Measurements from ENCODE around the gene PODXL2. TPM values are rescaled to one million over a fixed set of nuclear protein-coding genes. Genes with fewer than 3 reads are reported as not detected.
"Not testable (repeated sequence)": the region's sequence is repeated elsewhere in the genome, so short reads cannot be mapped to it uniquely, and the experiment has no call there.

The PODXL2 gene
- total RNA-seq, 1 experiment from 2014 or later, result 5.9 TPM

- not testable (repeated sequence) for DNase-seq (ENCODE audit: low read depth)
These were observed 26.0 kb downstream of the PODXL2 start for GRCh38 chr3:127654993-127655392.

GRCh38 chr3:127655641-127656040 lies 26.7 kb downstream of the PODXL2 start:
- peak; percentile 84 for DNase-seq (ENCODE audit: low read depth)

GRCh38 chr3:127656906-127657305 lies 27.9 kb downstream of the PODXL2 start:
- no peak for DNase-seq (ENCODE audit: low read depth)

- DNase-seq (ENCODE audit: low read depth), result no peak
These were observed 29.2 kb downstream of the PODXL2 start for GRCh38 chr3:127658234-127658633.

- DNase-seq (ENCODE audit: low read depth), result no peak
These were observed 31.8 kb downstream of the PODXL2 start for GRCh38 chr3:127660621-127661251.

GRCh38 chr3:127661600-127661999 lies 32.6 kb downstream of the PODXL2 start:
- DNase-seq (ENCODE audit: low read depth), result no peak

GRCh38 chr3:127662001-127662469 lies 33.0 kb downstream of the PODXL2 start:
- DNase-seq (ENCODE audit: low read depth), result no peak

- no peak for DNase-seq (ENCODE audit: low read depth)
These were observed 34.2 kb downstream of the PODXL2 start for GRCh38 chr3:127663151-127663550.

GRCh38 chr3:127665165-127665564 lies 36.2 kb downstream of the PODXL2 start:
- DNase-seq (ENCODE audit: low read depth), result no peak

GRCh38 chr3:127665586-127665985 lies 36.6 kb downstream of the PODXL2 start:
- DNase-seq (ENCODE audit: low read depth), result peak; percentile 85

- no peak for DNase-seq (ENCODE audit: low read depth)
These were observed 37.7 kb downstream of the PODXL2 start for GRCh38 chr3:127666676-127667075.

- DNase-seq (ENCODE audit: low read depth), result no peak
These were observed 38.2 kb downstream of the PODXL2 start for GRCh38 chr3:127667119-127667681.

GRCh38 chr3:127668906-127669305 lies 39.9 kb downstream of the PODXL2 start:
- no peak for DNase-seq (ENCODE audit: low read depth)

GRCh38 chr3:127669541-127670228 lies 40.7 kb downstream of the PODXL2 start:
- DNase-seq (ENCODE audit: low read depth), result no peak

GRCh38 chr3:127670229-127670559 lies 41.2 kb downstream of the PODXL2 start:
- no peak for DNase-seq (ENCODE audit: low read depth)

- no peak for DNase-seq (ENCODE audit: low read depth)
These were observed 42.0 kb downstream of the PODXL2 start for GRCh38 chr3:127670761-127671522.

GRCh38 chr3:127671523-127672428 lies 42.8 kb downstream of the PODXL2 start:
- DNase-seq (ENCODE audit: low read depth), result no peak

- DNase-seq (ENCODE audit: low read depth), result peak; percentile 81
These were observed 43.6 kb downstream of the PODXL2 start, which contains the start of gene ABTB1 for GRCh38 chr3:127672429-127673190. Gene ABTB1 (plus strand): TSS chr3:127672952. CDS start chr3:127673026, 74 bp downstream.

- DNase-seq (ENCODE audit: low read depth), result peak; percentile 58
These were observed 44.5 kb downstream of the PODXL2 start for GRCh38 chr3:127673191-127674100.

All from RPMI7951 (cell line).